GM18498 (cell line): Measurements from ENCODE around the gene ZFP90.
A peak's percentile ranks its signal among the peaks of the same experiment; 100 is the strongest.
"Not testable (repeated sequence)": the region's sequence is repeated elsewhere in the genome, so short reads cannot be mapped to it uniquely, and the experiment has no call there.

ENCODE experiments used
- ATAC-seq: cut with Tn5 transposase; IDR thresholded peaks from one replicate; pipeline ENCODE4 v1.9.1; 2021; ENCODE audit warnings: mild to moderate bottlenecking, moderate library complexity; ENCODE audit not compliant: unreplicated experiment

ZFP90 gene

GRCh38 chr16:68538880-68539701 lies at the start of gene ZFP90:
TSS of gene ZFP90 (plus strand) at chr16:68539291. CDS start at chr16:68539793, 502 bp downstream.
- ATAC-seq: peak; percentile 91

GRCh38 chr16:68490358-68490757 lies 48.7 kb upstream of the ZFP90 start:
- no peak for ATAC-seq

GRCh38 chr16:68490829-68491575 lies 48.1 kb upstream of the ZFP90 start:
- no peak for ATAC-seq

- no peak for ATAC-seq
Observed at GRCh38 chr16:68491576-68491950, 47.5 kb upstream of the ZFP90 start.

- no peak for ATAC-seq
Observed at GRCh38 chr16:68492151-68492542, 46.9 kb upstream of the ZFP90 start.

- ATAC-seq: no peak
Observed at GRCh38 chr16:68492543-68493411, 46.3 kb upstream of the ZFP90 start.

- ATAC-seq: no peak
Observed at GRCh38 chr16:68493412-68494070, 45.5 kb upstream of the ZFP90 start.

GRCh38 chr16:68494261-68494660 lies 44.8 kb upstream of the ZFP90 start:
- not testable (repeated sequence) for ATAC-seq

- ATAC-seq: no peak
Observed at GRCh38 chr16:68496689-68497088, 42.4 kb upstream of the ZFP90 start.

GRCh38 chr16:68499006-68499405 lies 40.1 kb upstream of the ZFP90 start:
- no peak for ATAC-seq

GRCh38 chr16:68503334-68503733 lies 35.8 kb upstream of the ZFP90 start:
- no peak for ATAC-seq

- no peak for ATAC-seq
Observed at GRCh38 chr16:68504066-68504465, 35.0 kb upstream of the ZFP90 start.

GRCh38 chr16:68506331-68507053 lies 32.6 kb upstream of the ZFP90 start:
- ATAC-seq: no peak

GRCh38 chr16:68508013-68508412 lies 31.1 kb upstream of the ZFP90 start:
- no peak for ATAC-seq

GRCh38 chr16:68508641-68509240 lies 30.4 kb upstream of the ZFP90 start:
- ATAC-seq: no peak

GRCh38 chr16:68509381-68509780 lies 29.7 kb upstream of the ZFP90 start:
- no peak for ATAC-seq

GRCh38 chr16:68510775-68511174 lies 28.3 kb upstream of the ZFP90 start:
- no peak for ATAC-seq

GRCh38 chr16:68512183-68512582 lies 26.9 kb upstream of the ZFP90 start:
- no peak for ATAC-seq

- ATAC-seq: no peak
Observed at GRCh38 chr16:68512742-68513141, 26.3 kb upstream of the ZFP90 start.

GRCh38 chr16:68514511-68514910 lies 24.6 kb upstream of the ZFP90 start:
- ATAC-seq: no peak
